Stimulated activated CD8-positive, alpha-beta memory T cell treated with anti-CD3 and anti-CD28 coated beads, Interleukin-2, amount 100 ng/mL, for 48 hours (primary cell): ENCODE results near the gene FBXO3.

Experiments
- DNase-seq, 2 donors: peaks; one replicate each; pipeline ENCODE4 v3.0.0-alpha.2; 2020; ENCODE audit warnings: low read depth in 2 of 2

Gene FBXO3

GRCh38 chr11:33701302-33702230 lies 72.8 kb downstream of the FBXO3 start:
- DNase-seq: no peak

GRCh38 chr11:33700502-33701271 lies 73.6 kb downstream of the FBXO3 start, which contains the start of gene C11orf91:
C11orf91 (minus strand) TSS chr11:33700826; CDS start chr11:33700740, 86 bp downstream.
- peak; percentile 90 to 95 for DNase-seq

GRCh38 chr11:33700063-33700501 lies 74.2 kb downstream of the FBXO3 start:
- no peak for DNase-seq

GRCh38 chr11:33699515-33700062 lies 74.7 kb downstream of the FBXO3 start:
- DNase-seq: no peak

GRCh38 chr11:33698921-33699320 lies 75.4 kb downstream of the FBXO3 start:
- DNase-seq: no peak

GRCh38 chr11:33697997-33698396 lies 76.3 kb downstream of the FBXO3 start:
- no peak for DNase-seq

GRCh38 chr11:33696931-33697638 lies 77.2 kb downstream of the FBXO3 start:
- DNase-seq: no peak

- DNase-seq: no peak
Observed at GRCh38 chr11:33696411-33696810, 77.9 kb downstream of the FBXO3 start.

- DNase-seq: no peak
Observed at GRCh38 chr11:33695051-33695566, 79.2 kb downstream of the FBXO3 start.

- DNase-seq: no peak
Observed at GRCh38 chr11:33694346-33695050, 79.8 kb downstream of the FBXO3 start.

- no peak for DNase-seq
Observed at GRCh38 chr11:33692541-33692940, 81.8 kb downstream of the FBXO3 start.

- no peak for DNase-seq
Observed at GRCh38 chr11:33692013-33692504, 82.3 kb downstream of the FBXO3 start.

GRCh38 chr11:33691066-33691864 lies 83.1 kb downstream of the FBXO3 start:
- DNase-seq: no peak
